NT2/D1 (cell line): ENCODE data around the gene PLOD1.
"Not testable (repeated sequence)": the region's sequence is repeated elsewhere in the genome, so short reads cannot be mapped to it uniquely, and the experiment has no call there.

Experiments used
- DNase-seq: peaks from one replicate; pipeline ENCODE4 v3.0.0-alpha.2; 2011; ENCODE audit warnings: low read depth, low spot score
- H3K27me3 ChIP-seq: 2 replicates; pipeline ENCODE4 v1.6.0; 2011; ENCODE audit warnings: mild to moderate bottlenecking; ENCODE audit not compliant: insufficient read length, insufficient read depth
- H3K36me3 ChIP-seq: 2 replicates; pipeline ENCODE4 v1.6.1; 2011; ENCODE audit warnings: mild to moderate bottlenecking, low read length, mixed read lengths; ENCODE audit not compliant: insufficient read depth, insufficient read length
- H3K4me1 ChIP-seq: 2 replicates; pipeline ENCODE4 v1.5.1; 2011; ENCODE audit not compliant: insufficient read depth, insufficient read length
- H3K4me3 ChIP-seq: 2 replicates; pipeline ENCODE4 v1.5.1; 2011; ENCODE audit warnings: low read depth; ENCODE audit not compliant: insufficient read length
- H3K9ac ChIP-seq: 2 replicates; pipeline ENCODE4 v1.6.0; 2011; ENCODE audit warnings: low read depth; ENCODE audit not compliant: insufficient read length
- H3K9me3 ChIP-seq: 2 replicates; pipeline ENCODE4 v1.5.1; 2011; ENCODE audit warnings: mild to moderate bottlenecking, low read length; ENCODE audit not compliant: insufficient read depth
- SUZ12 ChIP-seq: IDR thresholded peaks from 2 replicates; pipeline ENCODE4 v1.6.1; 2011; ENCODE audit not compliant: insufficient read length, insufficient read depth; ENCODE audit errors: extremely low read depth
- YY1 ChIP-seq: IDR thresholded peaks from 2 replicates; pipeline ENCODE4 v1.6.1; 2011; ENCODE audit not compliant: insufficient read length, insufficient read depth
- ZNF274 ChIP-seq: IDR thresholded peaks from 2 replicates; pipeline ENCODE4 v1.6.1; 2011; ENCODE audit warnings: mild to moderate bottlenecking, low read depth, low read length

Gene PLOD1

GRCh38 chr1:11893907-11894251 lies 40.6 kb upstream of the PLOD1 start:
- Histone ChIP-seq H3K4me3 (no peak overlapping the region), H3K27me3 (no peaks in the 10 kb centered on the region), H3K9ac (no peak overlapping the region), H3K4me1 (no peaks in the 10 kb centered on the region), H3K36me3 (no peaks in the 10 kb centered on the region), H3K9me3 (no peaks in the 10 kb centered on the region)
- TF ChIP-seq SUZ12: no peak
- no peak for TF ChIP-seq ZNF274
- no peak for TF ChIP-seq YY1
- no peak for DNase-seq

GRCh38 chr1:11894501-11894900 lies 40.0 kb upstream of the PLOD1 start:
- H3K9ac ChIP-seq, H3K27me3 ChIP-seq, H3K9me3 ChIP-seq, DNase-seq, H3K4me3 ChIP-seq, H3K36me3 ChIP-seq, H3K4me1 ChIP-seq: not testable (repeated sequence)

GRCh38 chr1:11898086-11898785 lies 36.3 kb upstream of the PLOD1 start:
- DNase-seq: no peak
- H3K4me3 ChIP-seq: no peak overlapping the region
- H3K4me1 ChIP-seq: no peaks in the 10 kb centered on the region
- no peaks in the 10 kb centered on the region for H3K36me3 ChIP-seq
- H3K9ac ChIP-seq: no peak overlapping the region
- TF ChIP-seq ZNF274 (no peak), SUZ12 (no peak), YY1 (no peak)
- H3K27me3 ChIP-seq: no peaks in the 10 kb centered on the region
- H3K9me3 ChIP-seq: no peaks in the 10 kb centered on the region

GRCh38 chr1:11898831-11899467 lies 35.6 kb upstream of the PLOD1 start:
- no peak for DNase-seq
- Histone ChIP-seq H3K27me3 (no peaks in the 10 kb centered on the region), H3K9ac (no peak overlapping the region), H3K4me3 (no peak overlapping the region), H3K9me3 (no peaks in the 10 kb centered on the region), H3K36me3 (no peaks in the 10 kb centered on the region), H3K4me1 (no peaks in the 10 kb centered on the region)
- TF ChIP-seq SUZ12 (no peak), ZNF274 (no peak), YY1 (no peak)

DNA sequence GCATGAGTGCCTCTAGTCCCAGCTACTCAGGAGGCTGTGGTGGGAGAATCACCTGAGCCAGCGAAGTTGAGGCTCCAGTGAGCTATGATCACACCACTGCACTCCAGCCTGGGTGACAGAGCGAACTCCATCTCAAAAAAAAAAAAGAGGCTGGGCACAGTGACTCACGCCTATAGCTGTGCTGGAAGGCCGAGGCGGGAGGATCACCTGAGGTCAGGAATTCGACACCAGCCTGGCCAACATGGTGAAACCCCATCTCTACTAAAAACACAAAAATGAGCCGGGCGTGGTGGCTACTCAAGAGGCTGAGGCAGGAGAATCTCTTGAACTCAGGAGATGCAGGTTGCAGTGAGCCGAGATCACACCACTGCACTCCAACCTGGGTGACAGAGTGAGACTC lies 33.1 kb upstream of the PLOD1 start:
- not testable (repeated sequence) for DNase-seq, H3K27me3 ChIP-seq, H3K4me3 ChIP-seq, H3K9me3 ChIP-seq, H3K9ac ChIP-seq, H3K36me3 ChIP-seq, H3K4me1 ChIP-seq

DNA sequence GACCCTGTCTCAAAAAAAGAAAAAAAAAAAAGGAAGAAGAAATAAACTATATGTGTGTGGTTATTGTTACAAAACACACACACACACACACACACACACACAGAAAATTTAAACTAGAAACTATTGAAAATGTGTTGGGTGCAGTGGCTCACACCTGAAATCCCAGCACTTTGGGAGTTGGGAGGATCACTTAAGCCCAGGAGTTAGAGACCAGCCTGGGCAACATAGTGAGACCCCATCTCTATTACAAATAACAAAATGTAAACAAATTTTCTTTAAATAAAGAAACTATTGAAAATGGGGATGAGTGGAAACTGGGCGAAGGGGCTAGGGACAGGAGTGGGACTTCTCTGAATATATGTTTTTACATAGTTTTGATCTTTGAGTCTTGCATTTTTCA lies 31.3 kb upstream of the PLOD1 start:
- no peak for TF ChIP-seq ZNF274
- no peak for TF ChIP-seq YY1
- TF ChIP-seq SUZ12: no peak
- no peaks in the 10 kb centered on the region for H3K9me3 ChIP-seq
- H3K9ac ChIP-seq: no peak overlapping the region

GRCh38 chr1:11904156-11904555 lies 30.4 kb upstream of the PLOD1 start:
- H3K9ac ChIP-seq, H3K27me3 ChIP-seq, H3K36me3 ChIP-seq, H3K4me3 ChIP-seq, DNase-seq, H3K4me1 ChIP-seq, H3K9me3 ChIP-seq: not testable (repeated sequence)

More for the DNA sequence above, 31.3 kb upstream of the PLOD1 start:
- no peaks in the 10 kb centered on the region for H3K4me1 ChIP-seq
- no peaks in the 10 kb centered on the region for H3K36me3 ChIP-seq
- no peaks in the 10 kb centered on the region for H3K27me3 ChIP-seq
- DNase-seq: no peak
- no peak overlapping the region for H3K4me3 ChIP-seq

- H3K9me3 ChIP-seq: no peaks in the 10 kb centered on the region
- H3K27me3 ChIP-seq: no peaks in the 10 kb centered on the region
- H3K9ac ChIP-seq: no peak overlapping the region
- TF ChIP-seq YY1 (no peak), ZNF274 (no peak), SUZ12 (no peak)
- no peaks in the 10 kb centered on the region for H3K36me3 ChIP-seq
- H3K4me1 ChIP-seq: no peaks in the 10 kb centered on the region
- H3K4me3 ChIP-seq: no peak overlapping the region
- no peak for DNase-seq
Observed at GRCh38 chr1:11904978-11905377, 29.5 kb upstream of the PLOD1 start.
